ENCODE data around the gene LBP. TPM values are rescaled to one million over a fixed set of nuclear protein-coding genes. Genes with fewer than 3 reads are reported as not detected.

The LBP gene
- total and polyA plus RNA-seq, 10 of the 15 experiments (the other 5 are each of a cell fraction or from before 2014, with no cell fraction given) = 0.04 to 0.10 TPM; not detected in 8

DNA sequence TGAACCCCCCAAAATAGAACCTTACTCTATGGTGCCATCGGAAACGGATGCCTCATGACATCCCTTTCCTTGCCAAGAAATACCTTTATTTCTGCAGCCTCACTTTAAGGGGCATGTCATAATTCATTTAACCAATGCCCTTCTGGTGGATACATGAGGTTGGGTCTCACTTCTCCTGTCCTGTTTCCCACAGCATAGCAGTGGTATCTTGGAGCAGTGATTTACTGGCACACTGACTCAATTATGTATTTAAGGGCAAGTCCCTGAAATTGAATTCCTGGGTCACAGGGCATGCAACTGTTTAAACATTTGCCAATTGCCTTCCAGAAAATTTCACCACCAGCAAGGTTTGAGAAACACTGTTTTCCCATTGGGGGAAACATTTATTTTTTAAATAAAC is 639 bp upstream of the LBP start:
- CTCF ChIA-PET = no interaction called here
- Histone ChIP-seq H3K27ac (ENCODE audit: control insufficient read depth, insufficient read depth) (no peak overlapping the region), H3K27me3 (replicated peaks in 1 of 2; ENCODE audit: control insufficient read depth in 2 of 2, insufficient read depth in 2 of 2, low read length in 1 of 2) (peaks cover 3 to 6% of the 10 kb centered on the region in 2 experiments; a peak in 3 of 4 replicates), H3K9ac (ENCODE audit: control insufficient read depth, insufficient read depth, low read length) (no peak overlapping the region), H3K4me2 (ENCODE audit: control insufficient read depth, insufficient read depth) (no peak overlapping the region), H3K4me1 (ENCODE audit: control insufficient read depth, insufficient read depth, low read length) (no peaks in the 10 kb centered on the region), H3K4me3 (no peak overlapping the region), H2AFZ (ENCODE audit: control insufficient read depth, low read depth, low read length) (no peak overlapping the region), H3K36me3 (ENCODE audit: control insufficient read depth in 2 of 2, insufficient read depth in 2 of 2, low read length in 1 of 2) (no peaks in the 10 kb centered on the region), H3K79me2 (ENCODE audit: control insufficient read depth, insufficient read depth, low read length) (no peaks in the 10 kb centered on the region), H4K20me1 (ENCODE audit: control insufficient read depth, insufficient read depth) (no peaks in the 10 kb centered on the region), H3K9me3 (replicated peaks; ENCODE audit: control insufficient read depth, insufficient read depth, low read length) (no peaks in the 10 kb centered on the region)
- FAIRE-seq = no peak
- SMC1A ChIA-PET (ENCODE audit: uncharacterized antibody, unreplicated experiment) = no interaction called here
- RAD21 ChIA-PET (ENCODE audit: unreplicated experiment) = no interaction called here
- in situ Hi-C loops (cut with MboI) = no loop called here
- intact Hi-C loops (cut with micrococcal nuclease; ENCODE audit: unreplicated experiment) = no loop called here
- POLR2A ChIA-PET = no interaction called here
- no peak for ATAC-seq
- no peak for DNase-seq (ENCODE audit: low read depth, low spot score)
- 0% methylated on average over 2 of the region's 2 CpGs for WGBS (ENCODE audit: insufficient coverage, insufficient replicate concordance, low lambda C conversion rate, missing lambda C conversion rate)
- no TSS peak for BruUV-seq (replicated peaks)
- no peak for TF ChIP-seq CREM (IDR thresholded peaks at IDR 0.05; ENCODE audit: low read depth)
- no peak for TF ChIP-seq RB1 (IDR thresholded peaks at IDR 0.05; ENCODE audit: borderline replicate concordance)
- TF ChIP-seq FOS (IDR thresholded peaks at IDR 0.05; ENCODE audit: borderline replicate concordance, extremely low read depth, insufficient read length) = no peak
- TF ChIP-seq, protein P1, sequence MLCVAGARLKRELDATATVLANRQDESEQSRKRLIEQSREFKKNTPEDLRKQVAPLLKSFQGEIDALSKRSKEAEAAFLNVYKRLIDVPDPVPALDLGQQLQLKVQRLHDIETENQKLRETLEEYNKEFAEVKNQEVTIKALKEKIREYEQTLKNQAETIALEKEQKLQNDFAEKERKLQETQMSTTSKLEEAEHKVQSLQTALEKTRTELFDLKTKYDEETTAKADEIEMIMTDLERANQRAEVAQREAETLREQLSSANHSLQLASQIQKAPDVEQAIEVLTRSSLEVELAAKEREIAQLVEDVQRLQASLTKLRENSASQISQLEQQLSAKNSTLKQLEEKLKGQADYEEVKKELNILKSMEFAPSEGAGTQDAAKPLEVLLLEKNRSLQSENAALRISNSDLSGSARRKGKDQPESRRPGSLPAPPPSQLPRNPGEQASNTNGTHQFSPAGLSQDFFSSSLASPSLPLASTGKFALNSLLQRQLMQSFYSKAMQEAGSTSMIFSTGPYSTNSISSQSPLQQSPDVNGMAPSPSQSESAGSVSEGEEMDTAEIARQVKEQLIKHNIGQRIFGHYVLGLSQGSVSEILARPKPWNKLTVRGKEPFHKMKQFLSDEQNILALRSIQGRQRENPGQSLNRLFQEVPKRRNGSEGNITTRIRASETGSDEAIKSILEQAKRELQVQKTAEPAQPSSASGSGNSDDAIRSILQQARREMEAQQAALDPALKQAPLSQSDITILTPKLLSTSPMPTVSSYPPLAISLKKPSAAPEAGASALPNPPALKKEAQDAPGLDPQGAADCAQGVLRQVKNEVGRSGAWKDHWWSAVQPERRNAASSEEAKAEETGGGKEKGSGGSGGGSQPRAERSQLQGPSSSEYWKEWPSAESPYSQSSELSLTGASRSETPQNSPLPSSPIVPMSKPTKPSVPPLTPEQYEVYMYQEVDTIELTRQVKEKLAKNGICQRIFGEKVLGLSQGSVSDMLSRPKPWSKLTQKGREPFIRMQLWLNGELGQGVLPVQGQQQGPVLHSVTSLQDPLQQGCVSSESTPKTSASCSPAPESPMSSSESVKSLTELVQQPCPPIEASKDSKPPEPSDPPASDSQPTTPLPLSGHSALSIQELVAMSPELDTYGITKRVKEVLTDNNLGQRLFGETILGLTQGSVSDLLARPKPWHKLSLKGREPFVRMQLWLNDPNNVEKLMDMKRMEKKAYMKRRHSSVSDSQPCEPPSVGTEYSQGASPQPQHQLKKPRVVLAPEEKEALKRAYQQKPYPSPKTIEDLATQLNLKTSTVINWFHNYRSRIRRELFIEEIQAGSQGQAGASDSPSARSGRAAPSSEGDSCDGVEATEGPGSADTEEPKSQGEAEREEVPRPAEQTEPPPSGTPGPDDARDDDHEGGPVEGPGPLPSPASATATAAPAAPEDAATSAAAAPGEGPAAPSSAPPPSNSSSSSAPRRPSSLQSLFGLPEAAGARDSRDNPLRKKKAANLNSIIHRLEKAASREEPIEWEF (IDR thresholded peaks at IDR 0.05; ENCODE audit: insufficient replicate concordance, low read depth, low read length) = no peak
- TF ChIP-seq YY1 (IDR thresholded peaks at IDR 0.05; ENCODE audit: low read depth, low read length) = no peak
- no peak for TF ChIP-seq ZNF207 (IDR thresholded peaks at IDR 0.05; ENCODE audit: borderline replicate concordance)
- TF ChIP-seq, protein P2, sequence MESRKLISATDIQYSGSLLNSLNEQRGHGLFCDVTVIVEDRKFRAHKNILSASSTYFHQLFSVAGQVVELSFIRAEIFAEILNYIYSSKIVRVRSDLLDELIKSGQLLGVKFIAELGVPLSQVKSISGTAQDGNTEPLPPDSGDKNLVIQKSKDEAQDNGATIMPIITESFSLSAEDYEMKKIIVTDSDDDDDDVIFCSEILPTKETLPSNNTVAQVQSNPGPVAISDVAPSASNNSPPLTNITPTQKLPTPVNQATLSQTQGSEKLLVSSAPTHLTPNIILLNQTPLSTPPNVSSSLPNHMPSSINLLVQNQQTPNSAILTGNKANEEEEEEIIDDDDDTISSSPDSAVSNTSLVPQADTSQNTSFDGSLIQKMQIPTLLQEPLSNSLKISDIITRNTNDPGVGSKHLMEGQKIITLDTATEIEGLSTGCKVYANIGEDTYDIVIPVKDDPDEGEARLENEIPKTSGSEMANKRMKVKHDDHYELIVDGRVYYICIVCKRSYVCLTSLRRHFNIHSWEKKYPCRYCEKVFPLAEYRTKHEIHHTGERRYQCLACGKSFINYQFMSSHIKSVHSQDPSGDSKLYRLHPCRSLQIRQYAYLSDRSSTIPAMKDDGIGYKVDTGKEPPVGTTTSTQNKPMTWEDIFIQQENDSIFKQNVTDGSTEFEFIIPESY (IDR thresholded peaks at IDR 0.05) = no peak
- TF ChIP-seq, protein P3, sequence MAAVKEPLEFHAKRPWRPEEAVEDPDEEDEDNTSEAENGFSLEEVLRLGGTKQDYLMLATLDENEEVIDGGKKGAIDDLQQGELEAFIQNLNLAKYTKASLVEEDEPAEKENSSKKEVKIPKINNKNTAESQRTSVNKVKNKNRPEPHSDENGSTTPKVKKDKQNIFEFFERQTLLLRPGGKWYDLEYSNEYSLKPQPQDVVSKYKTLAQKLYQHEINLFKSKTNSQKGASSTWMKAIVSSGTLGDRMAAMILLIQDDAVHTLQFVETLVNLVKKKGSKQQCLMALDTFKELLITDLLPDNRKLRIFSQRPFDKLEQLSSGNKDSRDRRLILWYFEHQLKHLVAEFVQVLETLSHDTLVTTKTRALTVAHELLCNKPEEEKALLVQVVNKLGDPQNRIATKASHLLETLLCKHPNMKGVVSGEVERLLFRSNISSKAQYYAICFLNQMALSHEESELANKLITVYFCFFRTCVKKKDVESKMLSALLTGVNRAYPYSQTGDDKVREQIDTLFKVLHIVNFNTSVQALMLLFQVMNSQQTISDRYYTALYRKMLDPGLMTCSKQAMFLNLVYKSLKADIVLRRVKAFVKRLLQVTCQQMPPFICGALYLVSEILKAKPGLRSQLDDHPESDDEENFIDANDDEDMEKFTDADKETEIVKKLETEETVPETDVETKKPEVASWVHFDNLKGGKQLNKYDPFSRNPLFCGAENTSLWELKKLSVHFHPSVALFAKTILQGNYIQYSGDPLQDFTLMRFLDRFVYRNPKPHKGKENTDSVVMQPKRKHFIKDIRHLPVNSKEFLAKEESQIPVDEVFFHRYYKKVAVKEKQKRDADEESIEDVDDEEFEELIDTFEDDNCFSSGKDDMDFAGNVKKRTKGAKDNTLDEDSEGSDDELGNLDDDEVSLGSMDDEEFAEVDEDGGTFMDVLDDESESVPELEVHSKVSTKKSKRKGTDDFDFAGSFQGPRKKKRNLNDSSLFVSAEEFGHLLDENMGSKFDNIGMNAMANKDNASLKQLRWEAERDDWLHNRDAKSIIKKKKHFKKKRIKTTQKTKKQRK (IDR thresholded peaks at IDR 0.05; ENCODE audit: low read depth, low read length) = no peak
- no peak for TF ChIP-seq STAT1 (conservative IDR thresholded peaks at IDR 0.05)
- TF ChIP-seq, protein P4, sequence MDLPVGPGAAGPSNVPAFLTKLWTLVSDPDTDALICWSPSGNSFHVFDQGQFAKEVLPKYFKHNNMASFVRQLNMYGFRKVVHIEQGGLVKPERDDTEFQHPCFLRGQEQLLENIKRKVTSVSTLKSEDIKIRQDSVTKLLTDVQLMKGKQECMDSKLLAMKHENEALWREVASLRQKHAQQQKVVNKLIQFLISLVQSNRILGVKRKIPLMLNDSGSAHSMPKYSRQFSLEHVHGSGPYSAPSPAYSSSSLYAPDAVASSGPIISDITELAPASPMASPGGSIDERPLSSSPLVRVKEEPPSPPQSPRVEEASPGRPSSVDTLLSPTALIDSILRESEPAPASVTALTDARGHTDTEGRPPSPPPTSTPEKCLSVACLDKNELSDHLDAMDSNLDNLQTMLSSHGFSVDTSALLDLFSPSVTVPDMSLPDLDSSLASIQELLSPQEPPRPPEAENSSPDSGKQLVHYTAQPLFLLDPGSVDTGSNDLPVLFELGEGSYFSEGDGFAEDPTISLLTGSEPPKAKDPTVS (IDR thresholded peaks at IDR 0.05; ENCODE audit: low read depth, low read length) = no peak
- no peak for TF ChIP-seq TCF12 (IDR thresholded peaks at IDR 0.05; ENCODE audit: low read depth, low read length)

All from GM12878 (cell line).